DMS114 treated with DMSO at 0.1 percent for 48 hours (cell line): ENCODE measurements around the gene ARL14EPL.

ENCODE experiments used
- DNase-seq: peaks from one replicate; lab custom pipeline; 2025; ENCODE audit not compliant: unreplicated experiment; lab: John Stamatoyannopoulos, UW

The ARL14EPL gene

GRCh38 chr5:116032094-116032517 is at the start of gene ARL14EPL:
Gene ARL14EPL (plus strand): TSS chr5:116032472. CDS start chr5:116051466, 18,994 bp downstream.
- DNase-seq: no peak

- DNase-seq: no peak
These were observed 48.8 kb upstream of the ARL14EPL start for GRCh38 chr5:115983519-115983918.

- DNase-seq: no peak
These were observed 46.2 kb upstream of the ARL14EPL start for GRCh38 chr5:115985802-115986757.

GRCh38 chr5:115988002-115988401 is 44.3 kb upstream of the ARL14EPL start:
- no peak for DNase-seq

GRCh38 chr5:115992848-115993350 is 39.4 kb upstream of the ARL14EPL start:
- no peak for DNase-seq

- DNase-seq: no peak
These were observed 36.9 kb upstream of the ARL14EPL start for GRCh38 chr5:115995351-115995750.

- DNase-seq: no peak
These were observed 30.0 kb upstream of the ARL14EPL start for GRCh38 chr5:116002116-116002906.

- no peak for DNase-seq
These were observed 28.0 kb upstream of the ARL14EPL start for GRCh38 chr5:116004248-116004647.

- no peak for DNase-seq
These were observed 22.5 kb upstream of the ARL14EPL start for GRCh38 chr5:116009806-116010205.

- DNase-seq: no peak
These were observed 21.2 kb upstream of the ARL14EPL start for GRCh38 chr5:116011046-116011445.

- no peak for DNase-seq
These were observed 19.0 kb upstream of the ARL14EPL start for GRCh38 chr5:116013207-116013785.

GRCh38 chr5:116013936-116014335 is 18.3 kb upstream of the ARL14EPL start:
- no peak for DNase-seq

- no peak for DNase-seq
These were observed 8.7 kb upstream of the ARL14EPL start for GRCh38 chr5:116023619-116024018.

- DNase-seq: no peak
These were observed 6.4 kb upstream of the ARL14EPL start for GRCh38 chr5:116025866-116026265.

GRCh38 chr5:116032991-116033390 is 719 bp downstream of the ARL14EPL start:
- DNase-seq: no peak

GRCh38 chr5:116035123-116035522 is 2.9 kb downstream of the ARL14EPL start:
- no peak for DNase-seq

GRCh38 chr5:116037236-116037822 is 5.1 kb downstream of the ARL14EPL start:
- no peak for DNase-seq

- no peak for DNase-seq
These were observed 6.5 kb downstream of the ARL14EPL start for GRCh38 chr5:116038817-116039216.

GRCh38 chr5:116042375-116042774 is 10.1 kb downstream of the ARL14EPL start:
- no peak for DNase-seq

- DNase-seq: no peak
These were observed 11.8 kb downstream of the ARL14EPL start for GRCh38 chr5:116044073-116044472.

GRCh38 chr5:116045821-116046220 is 13.5 kb downstream of the ARL14EPL start:
- DNase-seq: no peak
